Thoracic aorta (tissue), 2 donors: ENCODE measurements around the gene ORMDL2. TPM values are rescaled to one million over a fixed set of nuclear protein-coding genes. Genes with fewer than 3 reads are reported as not detected.

Source experiments
- ATAC-seq: fragments of 150-250 bp; one replicate; pipeline ENCODE4 v1.8.0; 2017; ENCODE audit warnings: low read depth; ENCODE audit not compliant: insufficient number of reproducible peaks, low FRiP score
- DNase-seq: peaks from one replicate; pipeline ENCODE4 v3.0.0-alpha.2; 2020; ENCODE audit warnings: low spot score
- H3K27ac ChIP-seq, 2 donors: fragments of 200-600 bp; sonication (generic); 1 replicate in 1 of 2; 2 replicates in 1 of 2; pipeline ENCODE4 v1.5.1; 2016; ENCODE audit warnings: mild to moderate bottlenecking in 2 of 2, moderate library complexity in 2 of 2
- H3K27me3 ChIP-seq: fragments of 200-600 bp; sonication (generic); replicated peaks from 2 replicates; pipeline ENCODE4 v1.6.0; 2016; ENCODE audit warnings: mild to moderate bottlenecking; ENCODE audit not compliant: insufficient read depth
- H3K36me3 ChIP-seq: fragments of 200-600 bp; sonication (generic); one replicate; pipeline ENCODE4 v1.5.1; 2016
- H3K4me1 ChIP-seq, 2 donors: fragments of 200-600 bp; sonication (generic); 1 replicate in 1 of 2; 2 replicates in 1 of 2; pipeline versions ENCODE4 v1.5.1 to v1.6.0; 2016; ENCODE audit warnings: low read depth in 2 of 2, mild to moderate bottlenecking in 1 of 2; ENCODE audit not compliant: control insufficient read depth in 1 of 2
- H3K4me3 ChIP-seq: fragments of 200-600 bp; sonication (generic); 2 replicates; pipeline ENCODE4 v1.5.1; 2016; ENCODE audit warnings: mild to moderate bottlenecking
- H3K9me3 ChIP-seq: fragments of 200-600 bp; sonication (generic); 2 replicates; pipeline ENCODE4 v1.5.1; 2016
- total RNA-seq, 2 donors: library from RNA; depleted of rRNA; stranded (reverse); fragments of >200 nt; gene quantifications; one replicate each; pipeline versions ENCODE4 v1.1.0 to v1.2.3, GENCODE V29; 2016
- TF ChIP-seq, protein P1 (sequence below): fragments of 200-600 bp; sonication (generic); IDR thresholded peaks from one replicate; pipeline ENCODE4 v1.5.1; 2019; ENCODE audit warnings: antibody characterized with exemption

Gene ORMDL2
- total RNA-seq, 2 donors from 2014 or later, result 13.8 to 16.2 TPM

DNA sequence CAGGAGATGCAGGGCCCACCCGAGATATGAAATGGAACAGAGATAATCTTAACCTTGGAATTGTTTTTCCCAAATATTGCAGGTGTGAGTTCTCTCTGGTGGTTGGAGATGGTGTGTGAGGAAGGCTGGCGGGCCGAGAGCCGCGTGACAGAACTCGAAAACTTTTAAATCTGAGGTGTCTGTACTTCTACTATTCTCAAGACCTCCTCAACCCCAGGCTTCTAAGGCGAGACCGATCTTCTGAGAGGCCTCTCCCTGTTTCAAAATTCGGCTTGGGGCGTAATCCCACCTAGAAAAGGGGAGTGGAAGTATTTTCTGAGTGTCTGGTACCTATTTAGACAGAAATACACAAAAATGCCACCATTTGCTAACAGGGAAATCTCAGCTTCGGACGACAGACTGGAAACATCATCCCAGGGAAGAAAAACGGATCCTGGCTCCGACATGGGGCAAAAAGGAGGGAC lies 928 bp upstream of the ORMDL2 start:
- Histone ChIP-seq H3K36me3 (peaks cover 23% of the 10 kb centered on the region), H3K4me3 (peak overlapping the region; percentile 96), H3K27me3 (no peaks in the 10 kb centered on the region), H3K27ac (peak overlapping the region; percentile 91), H3K9me3 (no peaks in the 10 kb centered on the region), H3K4me1 (peaks cover 28 to 45% of the 10 kb centered on the region in 2 donors)
- no peak for DNase-seq
- ATAC-seq, result no peak
- TF ChIP-seq, protein P1, sequence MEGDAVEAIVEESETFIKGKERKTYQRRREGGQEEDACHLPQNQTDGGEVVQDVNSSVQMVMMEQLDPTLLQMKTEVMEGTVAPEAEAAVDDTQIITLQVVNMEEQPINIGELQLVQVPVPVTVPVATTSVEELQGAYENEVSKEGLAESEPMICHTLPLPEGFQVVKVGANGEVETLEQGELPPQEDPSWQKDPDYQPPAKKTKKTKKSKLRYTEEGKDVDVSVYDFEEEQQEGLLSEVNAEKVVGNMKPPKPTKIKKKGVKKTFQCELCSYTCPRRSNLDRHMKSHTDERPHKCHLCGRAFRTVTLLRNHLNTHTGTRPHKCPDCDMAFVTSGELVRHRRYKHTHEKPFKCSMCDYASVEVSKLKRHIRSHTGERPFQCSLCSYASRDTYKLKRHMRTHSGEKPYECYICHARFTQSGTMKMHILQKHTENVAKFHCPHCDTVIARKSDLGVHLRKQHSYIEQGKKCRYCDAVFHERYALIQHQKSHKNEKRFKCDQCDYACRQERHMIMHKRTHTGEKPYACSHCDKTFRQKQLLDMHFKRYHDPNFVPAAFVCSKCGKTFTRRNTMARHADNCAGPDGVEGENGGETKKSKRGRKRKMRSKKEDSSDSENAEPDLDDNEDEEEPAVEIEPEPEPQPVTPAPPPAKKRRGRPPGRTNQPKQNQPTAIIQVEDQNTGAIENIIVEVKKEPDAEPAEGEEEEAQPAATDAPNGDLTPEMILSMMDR, result no peak

DNA sequence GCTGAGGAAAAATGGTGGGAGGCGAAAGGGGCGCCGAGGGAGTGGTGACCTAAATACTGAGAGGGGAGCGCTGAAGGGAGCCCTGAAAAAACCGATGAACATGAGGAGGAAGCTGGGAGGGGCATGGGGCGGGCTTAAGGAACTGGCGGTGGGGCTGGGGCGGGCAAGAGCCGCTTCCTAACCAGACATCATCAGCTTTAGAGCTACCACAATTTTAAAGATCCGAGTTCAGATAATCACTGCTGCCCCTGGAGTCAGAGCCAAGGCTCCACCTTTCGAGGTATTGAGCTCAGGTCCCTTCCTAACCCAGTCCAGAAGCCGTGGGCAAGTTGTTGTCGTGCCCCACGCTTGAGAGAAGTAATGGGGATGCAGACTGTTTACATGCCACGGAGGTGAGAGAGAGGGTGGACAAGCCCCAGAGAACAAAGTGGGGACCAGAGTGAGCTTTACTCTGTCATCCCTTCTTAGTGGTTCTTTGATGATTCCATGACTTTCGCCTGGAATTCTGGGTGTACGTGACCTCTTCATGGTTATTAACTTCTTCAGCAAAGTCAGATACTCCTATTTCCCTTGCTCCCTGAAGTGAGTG lies 393 bp downstream of the ORMDL2 start:
- peak overlapping the region; percentile 30 to 70 for H3K27ac ChIP-seq
- H3K9me3 ChIP-seq, result no peaks in the 10 kb centered on the region
- peaks cover 26% of the 10 kb centered on the region for H3K36me3 ChIP-seq
- ATAC-seq, result peak; percentile 36
- H3K4me1 ChIP-seq, result peaks cover 28 to 36% of the 10 kb centered on the region in 2 donors
- DNase-seq, result no peak
- TF ChIP-seq, protein P1, result no peak
- no peaks in the 10 kb centered on the region for H3K27me3 ChIP-seq
- peak overlapping the region; percentile 96 for H3K4me3 ChIP-seq

- no peak for DNase-seq
- ATAC-seq, result no peak
- peak overlapping the region; percentile 96 for H3K4me3 ChIP-seq
- peaks cover 22% of the 10 kb centered on the region for H3K36me3 ChIP-seq
- TF ChIP-seq, protein P1, result no peak
- no peaks in the 10 kb centered on the region for H3K27me3 ChIP-seq
- H3K9me3 ChIP-seq, result no peaks in the 10 kb centered on the region
- H3K4me1 ChIP-seq, result peaks cover 28 to 35% of the 10 kb centered on the region in 2 donors
- H3K27ac ChIP-seq, result peak overlapping the region; percentile 30 to 70
Observed at GRCh38 chr12:55818886-55819285, 1.0 kb downstream of the ORMDL2 start.

DNA sequence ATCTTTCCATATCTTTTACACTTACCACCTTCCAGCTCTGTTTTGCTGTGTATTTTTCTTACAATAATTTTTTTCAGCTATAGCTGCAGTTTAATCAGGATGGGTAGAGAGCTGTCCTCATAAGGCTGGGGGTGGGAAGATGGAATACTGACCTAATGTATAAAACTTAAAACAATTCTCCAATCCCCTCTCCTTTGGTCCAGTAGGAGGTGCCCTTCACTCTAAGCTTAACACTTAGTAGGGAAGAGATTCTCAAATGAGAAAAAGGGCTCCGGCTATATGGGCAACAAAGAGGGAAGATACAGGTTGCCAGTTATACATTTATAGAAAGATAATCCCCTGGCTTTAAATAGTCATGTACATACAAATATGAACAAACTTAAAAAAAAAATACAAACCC lies 2.8 kb downstream of the ORMDL2 start:
- Histone ChIP-seq H3K27me3 (no peaks in the 10 kb centered on the region), H3K4me3 (no peak overlapping the region), H3K27ac (no peak overlapping the region), H3K4me1 (peaks cover 14 to 26% of the 10 kb centered on the region in 2 donors), H3K36me3 (peaks cover 22% of the 10 kb centered on the region), H3K9me3 (no peaks in the 10 kb centered on the region)
- DNase-seq (no peak), ATAC-seq (no peak)
- TF ChIP-seq, protein P1, result no peak

- H3K27me3 ChIP-seq, result no peaks in the 10 kb centered on the region
- ATAC-seq, result no peak
- H3K4me1 ChIP-seq, result peaks cover 14 to 33% of the 10 kb centered on the region in 2 donors
- TF ChIP-seq, protein P1, result no peak
- no peaks in the 10 kb centered on the region for H3K9me3 ChIP-seq
- no peak overlapping the region for H3K4me3 ChIP-seq
- H3K27ac ChIP-seq, result no peak overlapping the region
- H3K36me3 ChIP-seq, result peaks cover 22% of the 10 kb centered on the region
- DNase-seq, result no peak
Observed at GRCh38 chr12:55822228-55822627, 4.4 kb downstream of the ORMDL2 start.
